OCI-LY7 (cell line): ENCODE data around the gene GNPTG. TPM values are rescaled to one million over a fixed set of nuclear protein-coding genes. Genes with fewer than 3 reads are reported as not detected.

Experiments
- BruUV-seq: library from RNA; stranded (reverse); fragments of 400-500 nt; replicated peaks from 2 replicates; lab custom pipeline; 2021; lab: Mats Ljungman, UMichigan
- CTCF ChIA-PET: fragments of 300-600 bp; sonication (Branson Sonifier 250); formaldehyde crosslinking; loops from one replicate; lab custom pipeline; 2022; ENCODE audit warnings: antibody characterized with exemption; ENCODE audit not compliant: unreplicated experiment; lab: Charles Lee
- POLR2A ChIA-PET: fragments of 300-600 bp; sonication (Branson Sonifier 250); formaldehyde crosslinking; loops from one replicate; lab custom pipeline; 2022; ENCODE audit warnings: antibody characterized with exemption; lab: Charles Lee
- DNase-seq: peaks from one replicate; pipeline ENCODE4 v3.0.0-alpha.2; 2015; ENCODE audit warnings: low spot score
- H2AFZ ChIP-seq: fragments of 200-600 bp; sonication (generic), shearing (Covaris generic); 2 replicates; pipeline ENCODE4 v1.6.1; 2014; ENCODE audit warnings: mild to moderate bottlenecking, antibody characterized with exemption, low read length, moderate library complexity
- H3K27ac ChIP-seq: fragments of 200-600 bp; sonication (generic); 2 replicates; pipeline ENCODE4 v1.5.1; 2014; ENCODE audit warnings: mixed run types, low read depth, mild to moderate bottlenecking, moderate library complexity, low read length, inconsistent platforms; ENCODE audit not compliant: poor library complexity, severe bottlenecking
- H3K36me3 ChIP-seq: fragments of 200-600 bp; sonication (generic); 2 replicates; pipeline ENCODE4 v1.6.1; 2014; ENCODE audit warnings: mild to moderate bottlenecking, antibody characterized with exemption, low read length, moderate library complexity, mixed read lengths; ENCODE audit not compliant: insufficient read depth
- H3K4me1 ChIP-seq: fragments of 200-600 bp; sonication (generic); 2 replicates; pipeline ENCODE4 v1.5.1; 2014; ENCODE audit warnings: mild to moderate bottlenecking, low read length; ENCODE audit not compliant: insufficient read depth, poor library complexity, severe bottlenecking
- H3K4me2 ChIP-seq: fragments of 200-600 bp; sonication (generic); 2 replicates; pipeline ENCODE4 v1.6.1; 2014; ENCODE audit warnings: mild to moderate bottlenecking, low read length
- H3K4me3 ChIP-seq: fragments of 200-600 bp; sonication (generic); 2 replicates; pipeline ENCODE4 v1.5.1; 2014; ENCODE audit warnings: mild to moderate bottlenecking, low read depth, low read length; ENCODE audit not compliant: poor library complexity, severe bottlenecking
- H3K79me2 ChIP-seq: fragments of 200-600 bp; sonication (generic); 2 replicates; pipeline ENCODE4 v1.6.1; 2016; ENCODE audit warnings: low read depth, mild to moderate bottlenecking, low read length, moderate library complexity, mixed read lengths; ENCODE audit not compliant: insufficient read depth
- H3K9me2 ChIP-seq: fragments of 200-600 bp; sonication (generic); 2 replicates; pipeline ENCODE4 v1.6.1; 2016; ENCODE audit warnings: mild to moderate bottlenecking, low read length, mixed read lengths; ENCODE audit not compliant: insufficient read depth
- H3K9me3 ChIP-seq: fragments of 200-600 bp; sonication (generic); 2 replicates; pipeline ENCODE4 v1.6.1; 2014; ENCODE audit warnings: mild to moderate bottlenecking, mixed run types, low read length, mixed read lengths
- H4K20me1 ChIP-seq: fragments of 200-600 bp; sonication (generic); 2 replicates; pipeline ENCODE4 v1.6.1; 2014; ENCODE audit warnings: mild to moderate bottlenecking, antibody characterized with exemption, low read length, moderate library complexity, mixed read lengths; ENCODE audit not compliant: insufficient read depth
- CTCF ChIP-seq: fragments of 200-600 bp; sonication (generic); conservative IDR thresholded peaks from 2 replicates; pipeline ENCODE4 v1.5.1; 2014; ENCODE audit warnings: mild to moderate bottlenecking, antibody characterized with exemption, low read length, moderate library complexity, mixed read lengths
- EZH2phosphoT487 ChIP-seq: fragments of 200-600 bp; sonication (generic); IDR thresholded peaks from 2 replicates; pipeline ENCODE4 v1.6.1; 2018; ENCODE audit warnings: low read depth, borderline replicate concordance, mild to moderate bottlenecking, mixed run types, antibody characterized with exemption, low read length, moderate library complexity, mixed read lengths
- intact Hi-C: fragments of 100-400 bp; cut with micrococcal nuclease; formaldehyde crosslinking; loops from one replicate; pipeline ENCODE4 v1.10.0; 2022; ENCODE audit not compliant: unreplicated experiment
- total RNA-seq, 2 experiments: library from RNA; depleted of rRNA in 1 of 2; stranded (reverse); fragments of >200 nt in 1 of 2; shearing (Covaris generic) in 1 of 2; gene quantifications; 2 replicates each; pipeline ENCODE4 v1.2.3, GENCODE V29; 2014 to 2022

The GNPTG gene
- total RNA-seq, 2 experiments from 2014 or later: 21.3 to 24.1 TPM

GRCh38 chr16:1331712-1332617, 19.8 kb upstream of the GNPTG start:
- no peaks in the 10 kb centered on the region for H3K79me2 ChIP-seq
- no peaks in the 10 kb centered on the region for H3K9me3 ChIP-seq
- ChIA-PET POLR2A (interaction anchor here (0.6 to 0.7 kb wide), 2 partner anchors 10 to 513 kb away, joined by 3 to 5 read pairs; no protein-coding TSS in a partner anchor), CTCF (interaction anchor here (1.4 kb wide), 1 partner anchor 11 kb away, joined by 5 read pairs; no protein-coding TSS in a partner anchor)
- no peaks in the 10 kb centered on the region for H3K9me2 ChIP-seq
- H4K20me1 ChIP-seq: no peaks in the 10 kb centered on the region
- TF ChIP-seq EZH2phosphoT487 (no peak), CTCF (no peak)
- BruUV-seq: no TSS peak
- intact Hi-C loops: loop anchor here (1.0 kb wide), 1 partner anchor 10 kb away; no protein-coding TSS in a partner anchor
- peak overlapping the region; percentile 79 for H3K4me2 ChIP-seq
- peaks cover 31% of the 10 kb centered on the region for H3K4me1 ChIP-seq
- H2AFZ ChIP-seq: peak overlapping the region; percentile 52; the same call in 1 of the 2 replicates
- H3K4me3 ChIP-seq: peak overlapping the region; percentile 57
- no peaks in the 10 kb centered on the region for H3K36me3 ChIP-seq
- DNase-seq: peak; percentile 97
- H3K27ac ChIP-seq: peak overlapping the region; percentile 71

- H4K20me1 ChIP-seq: no peaks in the 10 kb centered on the region
- H3K4me2 ChIP-seq: peak overlapping the region; percentile 79; the same call in 1 of the 2 replicates
- no TSS peak for BruUV-seq
- no peak overlapping the region for H3K4me3 ChIP-seq
- peaks cover 31% of the 10 kb centered on the region for H3K4me1 ChIP-seq
- no peaks in the 10 kb centered on the region for H3K79me2 ChIP-seq
- H2AFZ ChIP-seq: no peak overlapping the region; the same call in 1 of the 2 replicates
- no peaks in the 10 kb centered on the region for H3K9me3 ChIP-seq
- peak overlapping the region; percentile 71 for H3K27ac ChIP-seq
- ChIA-PET POLR2A (interaction anchor here (0.6 to 0.7 kb wide), 2 partner anchors 10 to 512 kb away, joined by 3 to 5 read pairs; no protein-coding TSS in a partner anchor), CTCF (interaction anchor here (1.4 kb wide), 1 partner anchor 10 kb away, joined by 5 read pairs; no protein-coding TSS in a partner anchor)
- H3K9me2 ChIP-seq: no peaks in the 10 kb centered on the region
- intact Hi-C loops: no loop called here
- DNase-seq: no peak
- TF ChIP-seq CTCF: no peak
- TF ChIP-seq EZH2phosphoT487: no peak
- H3K36me3 ChIP-seq: no peaks in the 10 kb centered on the region
These were observed 19.0 kb upstream of the GNPTG start for GRCh38 chr16:1332618-1333148.
